IMR-90 (cell line): ENCODE measurements around the gene KLHL29. TPM values are rescaled to one million over a fixed set of nuclear protein-coding genes. Genes with fewer than 3 reads are reported as not detected.

ENCODE experiments used
- ATAC-seq: fragments of 200-7000 bp; cut with Tn5 transposase; 2 replicates; pipeline ENCODE4 v1.9.1; 2020; ENCODE audit warnings: low read depth, mild to moderate bottlenecking, moderate library complexity
- BruUV-seq: library from RNA; stranded (reverse); fragments of 400-500 nt; replicated peaks from 2 replicates; lab custom pipeline; 2021; lab: Mats Ljungman, UMichigan
- CTCF ChIA-PET: fragments of 300-600 bp; formaldehyde crosslinking; extraction: SDS; loops from one replicate; lab custom pipeline; 2021; ENCODE audit warnings: antibody characterized with exemption; lab: Yijun Ruan, JAX
- POLR2A ChIA-PET: fragments of 300-600 bp; sonication (Branson Sonifier 250); formaldehyde crosslinking; loops from one replicate; lab custom pipeline; 2022; ENCODE audit warnings: antibody characterized with exemption; ENCODE audit not compliant: unreplicated experiment; lab: Charles Lee
- DNase-seq: peaks from one replicate; pipeline ENCODE4 v3.0.0; 2013
- H2AFZ ChIP-seq: replicated peaks from 2 replicates; pipeline ENCODE3; 2013; ENCODE audit warnings: low read length, mild to moderate bottlenecking; ENCODE audit not compliant: poor library complexity
- H2AK5ac ChIP-seq: 2 replicates; pipeline ENCODE4 v1.6.1; 2013; ENCODE audit warnings: low read depth, low read length, inconsistent platforms
- H2AK9ac ChIP-seq: replicated peaks from 2 replicates; pipeline ENCODE3; 2013; ENCODE audit warnings: mild to moderate bottlenecking, low read depth, low read length, moderate library complexity; ENCODE audit not compliant: poor library complexity
- H2BK120ac ChIP-seq: 2 replicates; pipeline ENCODE4 v1.6.1; 2013; ENCODE audit warnings: low read depth, low read length, inconsistent platforms
- H2BK15ac ChIP-seq: 3 replicates; pipeline ENCODE4 v1.6.1; 2013; ENCODE audit warnings: low read depth, low read length, inconsistent platforms
- H2BK20ac ChIP-seq: 2 replicates; pipeline ENCODE4 v1.6.1; 2013; ENCODE audit warnings: low read depth, mild to moderate bottlenecking, inconsistent platforms, low read length, moderate library complexity
- H2BK5ac ChIP-seq: 2 replicates; pipeline ENCODE4 v1.6.1; 2013; ENCODE audit warnings: mild to moderate bottlenecking, low read depth, low read length, inconsistent platforms; ENCODE audit not compliant: poor library complexity, severe bottlenecking
- H3K14ac ChIP-seq: replicated peaks from 2 replicates; pipeline ENCODE4 v1.6.1; 2013; ENCODE audit warnings: low read depth, low read length, inconsistent platforms
- H3K18ac ChIP-seq: 2 replicates; pipeline ENCODE4 v1.6.1; 2013; ENCODE audit warnings: low read depth, low read length, control low read depth
- H3K23ac ChIP-seq: 2 replicates; pipeline ENCODE4 v1.6.1; 2013; ENCODE audit warnings: low read depth, low read length, inconsistent platforms
- H3K27ac ChIP-seq: 2 replicates; pipeline ENCODE4 v1.5.1; 2013; ENCODE audit warnings: mild to moderate bottlenecking, control low read depth, low read length; ENCODE audit not compliant: insufficient read depth
- H3K27me3 ChIP-seq: 2 replicates; pipeline ENCODE4 v1.6.1; 2013; ENCODE audit warnings: low read length; ENCODE audit not compliant: control insufficient read depth, insufficient read depth
- H3K36me3 ChIP-seq: 2 replicates; pipeline ENCODE4 v1.6.1; 2013; ENCODE audit warnings: low read length, mixed read lengths; ENCODE audit not compliant: control insufficient read depth, insufficient read depth
- H3K4ac ChIP-seq: 2 replicates; pipeline ENCODE4 v1.6.1; 2013; ENCODE audit warnings: low read depth, low read length, inconsistent platforms
- H3K4me1 ChIP-seq: 2 replicates; pipeline ENCODE4 v1.6.1; 2013; ENCODE audit warnings: low read length, mixed read lengths; ENCODE audit not compliant: control insufficient read depth, insufficient read depth
- H3K4me2 ChIP-seq: 2 replicates; pipeline ENCODE4 v1.6.1; 2013; ENCODE audit warnings: low read depth, mild to moderate bottlenecking, control low read depth, low read length, moderate library complexity
- H3K4me3 ChIP-seq: 2 replicates; pipeline ENCODE4 v1.5.1; 2013; ENCODE audit warnings: low read depth, mild to moderate bottlenecking, control low read depth, low read length, moderate library complexity; ENCODE audit not compliant: insufficient read depth
- H3K56ac ChIP-seq: 2 replicates; pipeline ENCODE4 v1.6.1; 2013; ENCODE audit warnings: low read length, inconsistent platforms; ENCODE audit not compliant: insufficient read depth; ENCODE audit errors: extremely low read depth
- H3K79me1 ChIP-seq, 2 experiments: 2 replicates each; pipeline ENCODE4 v1.6.1; 2013; ENCODE audit warnings: low read length in 2 of 2, inconsistent platforms in 1 of 2, low read depth in 1 of 2
- H3K9ac ChIP-seq: 2 replicates; pipeline ENCODE4 v1.6.1; 2013; ENCODE audit warnings: low read depth, low read length, control low read depth
- H3K9me1 ChIP-seq: 2 replicates; pipeline ENCODE4 v1.6.1; 2013; ENCODE audit warnings: low read length, inconsistent platforms; ENCODE audit not compliant: insufficient read depth
- H3K9me3 ChIP-seq: 2 replicates; pipeline ENCODE4 v1.6.1; 2013; ENCODE audit warnings: low read length; ENCODE audit not compliant: control insufficient read depth, insufficient read depth
- H4K20me1 ChIP-seq: 2 replicates; pipeline ENCODE4 v1.6.1; 2013; ENCODE audit warnings: low read length, inconsistent platforms; ENCODE audit not compliant: insufficient read depth
- H4K5ac ChIP-seq: 2 replicates; pipeline ENCODE4 v1.6.1; 2013; ENCODE audit warnings: mild to moderate bottlenecking, low read depth, low read length, control low read depth
- H4K8ac ChIP-seq, 2 experiments: 2 replicates each; pipeline ENCODE4 v1.6.1; 2013; ENCODE audit warnings: low read depth in 2 of 2, low read length in 2 of 2, control low read depth in 1 of 2, inconsistent platforms in 1 of 2
- H4K91ac ChIP-seq: 2 replicates; pipeline ENCODE4 v1.6.1; 2013; ENCODE audit warnings: low read depth, low read length, inconsistent platforms; ENCODE audit not compliant: insufficient read depth
- CHD1 ChIP-seq: IDR thresholded peaks from 2 replicates; pipeline ENCODE4 v1.6.1; 2012; ENCODE audit warnings: low read depth, low read length, improper control_type of control experiment
- RAD21 ChIP-seq: IDR thresholded peaks from 2 replicates; pipeline ENCODE4 v1.6.1; 2012; ENCODE audit warnings: low read length, improper control_type of control experiment
- WGBS, 2 experiments: methylation state at CpG; one replicate each; pipeline versions ENCODE4 v1.1.5 to v1.1.7; 2013; ENCODE audit warnings: missing lambda C conversion rate in 2 of 2; ENCODE audit not compliant: insufficient read length in 1 of 2; ENCODE audit errors: extremely low coverage in 2 of 2; 5-methylcytosine and 5-hydroxymethylcytosine counted together
- dilution Hi-C: fragments of 300-500 bp; cut with HindIII; formaldehyde crosslinking; loops from one replicate; pipeline ENCODE4 v1.14.3; 2018; ENCODE audit warnings: low sequenced_read_pairs; ENCODE audit not compliant: unreplicated experiment
- in situ Hi-C: fragments of 300-500 bp; cut with MboI; formaldehyde crosslinking; loops from 3 replicates; pipeline ENCODE4 v1.14.3; 2019; ENCODE audit warnings: low sequenced_read_pairs, inconsistent platforms, mixed read lengths
- intact Hi-C: fragments of 100-400 bp; cut with micrococcal nuclease; formaldehyde crosslinking; loops from 2 replicates; pipeline ENCODE4 v1.10.0; 2022
- polyA plus RNA-seq, 3 experiments: library from polyadenylated mRNA; depleted of rRNA; stranded (reverse); fragments of >200 nt; gene quantifications; 2 replicates each; pipeline ENCODE4 v1.2.3, GENCODE V29; 2012; ENCODE audit warnings: low replicate concordance in 1 of 3
- total RNA-seq: library from RNA; depleted of rRNA; stranded (reverse); fragments of >200 nt; gene quantifications from 2 replicates; pipeline ENCODE4 v1.2.3, GENCODE V29; 2012

Gene KLHL29
- total and polyA plus RNA-seq, 2 of the 4 experiments (the other 2 are of a cell fraction): 2.0 to 8.0 TPM

DNA sequence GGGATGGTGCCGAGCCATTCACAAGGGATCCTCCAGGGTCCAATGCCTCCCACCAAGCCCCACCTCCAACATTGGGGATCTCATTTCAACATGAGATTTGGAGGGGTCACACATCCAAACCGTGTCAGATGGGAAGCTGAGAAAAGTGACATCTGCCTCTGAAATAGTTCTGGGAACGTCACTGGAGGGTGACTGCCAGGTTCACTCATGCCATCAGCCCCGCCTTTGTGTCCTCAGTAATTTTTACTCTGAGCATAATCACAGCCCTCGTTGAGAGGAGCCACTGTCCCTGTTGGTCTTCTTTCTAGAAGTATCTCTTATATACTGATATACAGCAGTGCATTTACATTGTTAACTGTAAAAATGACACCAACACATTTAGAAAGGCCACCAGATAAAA is 67.4 kb downstream of the KLHL29 start:
- H3K79me1 ChIP-seq: peaks cover 0 to 18% of the 10 kb centered on the region in 2 experiments; a peak in 3 of 4 replicates
- H3K9ac ChIP-seq: no peak overlapping the region
- no peak overlapping the region for H3K4me2 ChIP-seq
- peaks cover 9% of the 10 kb centered on the region; the same call in 1 of the 2 replicates for H4K20me1 ChIP-seq
- H3K9me3 ChIP-seq: no peaks in the 10 kb centered on the region
- no peak overlapping the region for H2AFZ ChIP-seq
- dilution Hi-C loops: no loop called here
- no peak overlapping the region for H2BK5ac ChIP-seq
- no peak overlapping the region for H4K91ac ChIP-seq
- no peak overlapping the region; the same call in 1 of the 2 replicates for H2BK120ac ChIP-seq
- in situ Hi-C loops: no loop called here
- no peak overlapping the region for H3K56ac ChIP-seq
- ATAC-seq (no peak), DNase-seq (no peak)
- H3K4me3 ChIP-seq: no peak overlapping the region
- no peak overlapping the region for H2AK9ac ChIP-seq
- intact Hi-C loops: no loop called here
- 80% methylated on average over 1 of the region's 5 CpGs; no CpG with 5 or more reads in 1 of the 2 experiments for WGBS, 2 experiments
- no peaks in the 10 kb centered on the region for H3K27me3 ChIP-seq
- H3K9me1 ChIP-seq: no peaks in the 10 kb centered on the region
- H3K18ac ChIP-seq: no peak overlapping the region
- H3K23ac ChIP-seq: no peak overlapping the region
- TF ChIP-seq RAD21 (no peak), CHD1 (no peak)
- no peak overlapping the region for H3K27ac ChIP-seq
- no peak overlapping the region for H2BK20ac ChIP-seq
- no peak overlapping the region; the same call in 1 of the 2 replicates for H3K14ac ChIP-seq
- no peak overlapping the region; the same call in 1 of the 2 replicates for H3K4ac ChIP-seq
- no peak overlapping the region for H2BK15ac ChIP-seq
- no peak overlapping the region for H4K8ac ChIP-seq
- peak overlapping the region; percentile 44 for H2AK5ac ChIP-seq
- no TSS peak for BruUV-seq
- H4K5ac ChIP-seq: no peak overlapping the region
- H3K4me1 ChIP-seq: peaks cover 23% of the 10 kb centered on the region
- 0 out of 2 replicates have a peak, but pooled peaks cover 1% of the 10 kb centered on the region for H3K36me3 ChIP-seq
- CTCF ChIA-PET: no interaction called here
- POLR2A ChIA-PET: no interaction called here
